Fibroblast of skin of left quadriceps (primary cell): ENCODE results near the gene PHC3.
"Not testable (repeated sequence)": the region's sequence is repeated elsewhere in the genome, so short reads cannot be mapped to it uniquely, and the experiment has no call there.

Source experiments
- DNase-seq, 2 experiments: peaks; one replicate each; pipeline ENCODE4 v3.0.0-alpha.2; 2013; ENCODE audit warnings: low read depth in 2 of 2

PHC3 gene, protein sequence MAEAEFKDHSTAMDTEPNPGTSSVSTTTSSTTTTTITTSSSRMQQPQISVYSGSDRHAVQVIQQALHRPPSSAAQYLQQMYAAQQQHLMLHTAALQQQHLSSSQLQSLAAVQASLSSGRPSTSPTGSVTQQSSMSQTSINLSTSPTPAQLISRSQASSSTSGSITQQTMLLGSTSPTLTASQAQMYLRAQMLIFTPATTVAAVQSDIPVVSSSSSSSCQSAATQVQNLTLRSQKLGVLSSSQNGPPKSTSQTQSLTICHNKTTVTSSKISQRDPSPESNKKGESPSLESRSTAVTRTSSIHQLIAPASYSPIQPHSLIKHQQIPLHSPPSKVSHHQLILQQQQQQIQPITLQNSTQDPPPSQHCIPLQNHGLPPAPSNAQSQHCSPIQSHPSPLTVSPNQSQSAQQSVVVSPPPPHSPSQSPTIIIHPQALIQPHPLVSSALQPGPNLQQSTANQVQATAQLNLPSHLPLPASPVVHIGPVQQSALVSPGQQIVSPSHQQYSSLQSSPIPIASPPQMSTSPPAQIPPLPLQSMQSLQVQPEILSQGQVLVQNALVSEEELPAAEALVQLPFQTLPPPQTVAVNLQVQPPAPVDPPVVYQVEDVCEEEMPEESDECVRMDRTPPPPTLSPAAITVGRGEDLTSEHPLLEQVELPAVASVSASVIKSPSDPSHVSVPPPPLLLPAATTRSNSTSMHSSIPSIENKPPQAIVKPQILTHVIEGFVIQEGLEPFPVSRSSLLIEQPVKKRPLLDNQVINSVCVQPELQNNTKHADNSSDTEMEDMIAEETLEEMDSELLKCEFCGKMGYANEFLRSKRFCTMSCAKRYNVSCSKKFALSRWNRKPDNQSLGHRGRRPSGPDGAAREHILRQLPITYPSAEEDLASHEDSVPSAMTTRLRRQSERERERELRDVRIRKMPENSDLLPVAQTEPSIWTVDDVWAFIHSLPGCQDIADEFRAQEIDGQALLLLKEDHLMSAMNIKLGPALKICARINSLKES

DNA sequence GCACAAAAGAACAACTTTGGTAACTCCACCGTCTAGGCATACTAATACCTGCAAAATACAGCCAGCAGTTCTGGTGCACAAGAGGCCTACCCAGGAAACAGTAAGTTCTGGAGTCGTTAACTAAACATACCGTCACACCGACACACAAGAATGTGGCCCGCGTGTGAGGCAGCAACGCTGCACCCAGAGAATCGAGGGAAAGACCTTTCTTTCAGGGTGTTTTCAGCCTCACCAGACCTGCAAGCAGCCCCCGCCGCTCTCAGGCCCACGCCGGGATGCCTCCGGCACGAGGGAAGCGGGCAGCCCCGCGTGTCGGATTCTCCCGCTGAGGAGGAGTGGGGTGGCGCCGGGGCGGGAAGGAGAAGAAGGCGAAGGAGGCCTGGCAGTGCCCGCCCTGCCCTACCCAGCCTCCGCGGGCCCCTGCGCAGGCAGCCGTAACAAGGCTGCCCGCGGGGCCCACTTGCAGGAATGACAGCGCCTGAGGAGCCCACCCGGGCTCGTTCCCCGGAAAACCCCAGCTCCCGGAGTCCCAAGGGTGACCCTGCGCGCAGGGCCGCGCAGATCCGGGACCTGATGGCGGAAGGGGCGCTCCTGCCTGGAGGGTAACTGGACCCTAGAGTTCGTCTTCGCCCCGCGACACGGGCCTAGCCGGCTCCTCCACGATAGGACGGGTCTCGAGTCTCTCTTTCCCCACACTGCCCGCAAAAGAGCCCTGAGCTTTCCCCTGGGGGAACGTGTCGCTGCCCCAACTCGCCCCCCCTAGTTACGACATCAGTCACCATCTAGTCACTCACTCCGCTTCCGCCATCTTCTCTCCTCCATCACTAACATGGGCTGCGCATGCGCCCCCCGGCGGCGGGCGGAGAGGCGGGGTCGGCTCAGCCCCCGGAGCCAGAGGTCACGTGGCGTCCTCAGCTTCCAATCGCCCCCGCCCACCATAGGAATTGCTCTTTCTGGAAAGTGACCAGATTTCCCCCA is at the start of gene PHC3:
PHC3 (minus strand) TSS at position 826 of the 978 bp plus-strand sequence; CDS start at position 808, 18 bp downstream.
- DNase-seq: peak; percentile 83 to 84

DNA sequence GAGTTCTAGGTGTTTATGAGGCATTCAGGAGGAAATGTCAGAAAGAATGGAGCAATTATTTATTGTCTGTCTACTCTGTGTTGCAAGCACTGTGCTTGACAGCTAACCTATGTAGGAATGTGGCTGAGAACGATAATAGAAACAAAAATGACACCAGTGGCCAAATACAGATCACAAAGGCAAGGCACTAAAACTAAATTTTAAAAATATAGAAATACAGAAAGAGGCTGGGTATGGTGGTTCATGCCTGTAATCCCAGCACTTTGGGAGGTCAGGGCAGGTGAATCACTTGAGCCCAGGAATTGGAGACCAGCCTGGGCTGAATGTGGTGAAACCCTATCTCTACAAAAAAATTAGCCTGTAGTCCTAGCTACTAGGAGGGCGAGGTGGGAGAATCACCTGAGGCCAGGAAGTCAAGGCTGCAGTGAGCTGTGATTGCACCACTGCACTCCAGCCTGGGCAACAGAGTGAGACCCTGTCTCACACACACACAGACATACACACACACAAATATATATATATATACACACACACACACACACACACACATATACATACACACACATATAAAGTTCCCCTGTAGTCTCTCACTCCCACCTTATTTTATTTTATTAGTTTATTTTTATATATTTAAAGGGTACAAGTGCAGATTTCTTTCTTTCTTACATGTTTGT is 46.7 kb upstream of the PHC3 start:
- DNase-seq: no peak

DNA sequence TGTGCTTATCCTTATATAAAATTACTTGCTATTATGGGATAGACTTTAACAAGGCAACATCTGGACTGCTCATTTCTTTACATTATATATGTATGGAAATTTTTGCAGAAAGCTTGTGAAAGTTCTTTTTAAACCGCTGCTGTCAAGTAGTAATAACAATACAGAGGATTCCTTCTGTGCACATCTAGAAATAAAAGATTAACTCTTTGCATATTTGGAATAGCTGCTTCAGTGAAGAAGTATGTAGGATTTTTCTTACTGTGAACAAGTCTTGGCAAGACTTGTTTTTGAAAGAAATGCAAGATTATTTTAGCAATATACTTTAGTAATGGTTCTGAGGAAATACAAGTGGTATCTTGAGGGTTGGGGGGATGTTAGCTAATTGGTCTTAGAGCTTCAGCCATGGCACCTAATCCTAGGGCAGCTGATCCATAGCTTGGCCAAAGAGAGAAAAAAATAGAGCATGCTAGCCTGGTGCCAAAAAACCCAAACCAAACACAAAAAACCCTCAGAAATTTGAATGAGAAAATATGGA is 45.0 kb upstream of the PHC3 start:
- peak; percentile 31 to 33 for DNase-seq

DNA sequence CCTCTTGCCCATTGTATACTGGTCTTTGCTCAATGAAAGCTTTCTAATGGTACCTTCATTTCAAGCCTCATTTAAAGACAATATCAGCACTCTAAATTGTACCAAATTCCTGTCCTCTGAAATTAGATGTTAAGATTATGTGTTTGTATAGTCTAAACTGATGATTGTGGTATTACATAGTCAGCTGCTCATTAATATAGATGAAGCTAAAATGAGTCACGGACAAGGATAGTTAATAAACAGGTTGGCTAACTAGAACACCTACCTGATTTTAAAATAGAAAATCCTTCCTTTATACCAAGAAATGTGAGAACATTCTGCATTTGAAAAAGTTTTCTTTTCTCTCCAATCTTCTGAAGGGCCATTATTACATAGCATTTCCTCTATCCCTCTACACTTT is 43.6 kb upstream of the PHC3 start:
- no peak for DNase-seq

DNA sequence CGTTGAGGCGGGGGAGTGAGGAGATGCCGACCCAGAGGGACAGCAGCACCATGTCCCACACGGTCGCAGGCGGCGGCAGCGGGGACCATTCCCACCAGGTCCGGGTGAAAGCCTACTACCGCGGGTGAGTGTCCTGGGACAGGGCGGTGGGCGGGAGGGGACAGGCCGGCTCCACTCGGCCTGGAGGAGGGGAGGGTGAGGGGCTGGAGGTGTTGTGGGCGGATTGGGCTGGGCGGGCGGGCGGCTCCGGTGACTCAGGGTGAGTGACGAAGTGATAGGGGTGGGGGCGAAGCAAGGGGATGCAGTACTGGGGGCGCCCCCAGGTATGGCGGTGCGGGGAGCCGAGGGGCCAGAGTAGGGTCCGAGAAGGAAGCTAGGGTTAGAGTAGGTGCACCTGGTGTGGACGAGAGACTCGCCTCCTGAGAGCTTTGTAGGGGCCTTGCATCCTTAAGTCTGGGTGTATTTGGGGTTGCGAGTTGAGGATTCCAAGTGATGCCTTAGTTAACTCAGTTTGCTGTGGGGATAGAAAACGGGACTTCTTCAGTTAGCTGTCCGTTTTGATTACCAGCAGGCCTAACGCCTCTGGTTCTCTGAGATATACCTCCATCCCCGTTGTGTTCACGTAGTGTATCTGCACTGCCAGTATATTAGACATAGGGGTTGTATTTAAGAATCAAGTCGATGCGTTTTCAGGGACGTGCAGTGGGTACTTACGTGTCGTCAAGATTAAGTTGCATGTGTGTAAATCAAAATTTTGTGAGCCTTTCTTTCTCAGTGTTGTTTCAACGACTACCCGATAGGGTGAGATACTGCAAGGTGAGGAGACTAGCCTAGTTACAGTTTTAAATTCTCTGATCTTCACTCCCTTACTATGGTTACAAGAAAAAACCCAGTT is 41.4 kb upstream of the PHC3 start:
- DNase-seq: no peak

DNA sequence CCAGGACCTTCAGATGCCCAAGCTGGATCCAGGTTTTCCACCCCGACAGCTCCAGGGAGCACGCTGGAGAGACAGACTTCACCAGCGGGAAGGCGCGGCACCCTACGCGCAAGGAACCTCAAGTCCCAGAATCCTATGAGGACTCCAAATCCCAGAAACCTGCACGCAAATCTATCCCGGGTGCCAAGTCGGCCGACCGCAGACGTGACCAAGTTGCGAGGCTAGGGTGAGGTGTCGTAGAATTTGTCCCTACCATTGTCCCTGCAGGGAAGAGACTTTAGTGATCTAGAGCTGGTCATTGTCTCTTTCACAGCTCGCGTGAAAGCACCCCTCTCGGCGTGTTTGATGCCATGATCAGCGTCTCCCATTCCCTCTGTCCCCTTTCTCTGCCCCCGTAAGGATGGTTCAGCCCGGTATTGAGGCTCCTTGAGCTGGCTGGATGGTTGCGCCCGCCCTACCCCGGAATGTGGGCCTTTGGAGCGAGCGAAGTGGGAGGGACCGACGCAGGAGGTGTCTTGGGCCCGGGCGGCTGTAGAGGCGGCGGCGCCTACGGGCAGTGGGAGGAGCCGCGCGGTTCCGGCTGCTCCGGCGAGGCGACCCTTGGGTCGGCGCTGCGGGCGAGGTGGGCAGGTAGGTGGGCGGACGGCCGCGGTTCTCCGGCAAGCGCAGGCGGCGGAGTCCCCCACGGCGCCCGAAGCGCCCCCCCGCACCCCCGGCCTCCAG is 40.6 kb upstream of the PHC3 start, which contains the start of gene PRKCI:
PRKCI (plus strand) TSS at position 501 of the 723 bp plus-strand sequence. CDS start 246 bp downstream, outside the sequence.
- peak; percentile 97 for DNase-seq

DNA sequence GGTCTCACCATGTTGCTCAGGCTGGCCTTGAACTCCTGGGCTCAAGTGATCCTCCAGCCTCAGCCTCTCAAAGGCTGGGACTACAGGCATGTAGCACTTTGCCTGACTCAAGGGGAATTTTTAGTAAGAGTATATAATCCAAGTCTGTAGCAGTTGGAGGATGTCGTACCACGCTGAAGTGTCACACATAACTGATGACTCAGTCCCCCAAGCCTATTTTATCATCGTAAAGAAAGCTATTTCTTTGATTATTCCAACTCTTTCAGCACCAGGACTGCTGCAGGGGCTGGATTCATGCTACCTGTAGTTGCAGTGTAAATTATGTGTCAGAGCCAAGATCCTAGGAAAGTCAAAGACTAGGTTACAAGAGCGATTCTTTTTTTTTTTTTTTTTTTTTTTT is 39.3 kb upstream of the PHC3 start:
- DNase-seq: no peak

DNA sequence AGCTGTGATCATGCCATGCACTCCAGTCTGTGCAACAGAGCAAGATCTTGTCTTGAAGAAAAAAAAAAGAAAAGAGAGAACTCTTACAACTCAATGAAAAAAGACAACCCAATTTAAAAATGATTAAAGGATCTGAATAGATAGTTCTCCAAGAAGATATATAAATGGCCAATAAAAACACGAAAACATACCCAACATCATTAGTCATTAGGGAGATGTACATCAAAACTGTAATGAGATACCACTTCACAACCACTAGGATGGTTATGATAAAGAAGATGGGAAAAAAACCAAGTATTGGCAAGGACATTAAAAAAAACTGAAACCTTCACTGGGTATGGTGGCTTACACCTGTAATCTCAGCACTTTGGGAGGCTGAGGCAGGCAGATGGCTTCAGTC is 38.3 kb upstream of the PHC3 start:
- no peak for DNase-seq

DNA sequence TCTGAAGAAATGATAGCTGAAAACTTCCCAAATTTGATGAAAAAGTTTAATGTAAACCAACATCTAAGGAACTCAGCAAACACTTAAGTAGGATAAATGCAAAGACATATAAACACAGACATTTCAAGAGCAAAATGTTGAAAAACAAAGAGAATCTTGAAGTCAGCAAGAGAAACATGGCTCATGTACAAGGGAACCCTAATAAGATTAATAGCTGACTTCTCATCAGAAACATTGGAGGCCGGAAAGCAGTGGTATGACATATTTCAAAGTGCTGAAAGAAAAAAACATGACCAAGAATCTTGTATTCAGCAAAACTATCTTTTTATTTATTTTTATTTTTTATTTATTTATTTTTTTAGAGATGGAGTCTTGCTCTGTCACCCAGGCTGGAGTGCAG is 30.1 kb upstream of the PHC3 start:
- no peak for DNase-seq

DNA sequence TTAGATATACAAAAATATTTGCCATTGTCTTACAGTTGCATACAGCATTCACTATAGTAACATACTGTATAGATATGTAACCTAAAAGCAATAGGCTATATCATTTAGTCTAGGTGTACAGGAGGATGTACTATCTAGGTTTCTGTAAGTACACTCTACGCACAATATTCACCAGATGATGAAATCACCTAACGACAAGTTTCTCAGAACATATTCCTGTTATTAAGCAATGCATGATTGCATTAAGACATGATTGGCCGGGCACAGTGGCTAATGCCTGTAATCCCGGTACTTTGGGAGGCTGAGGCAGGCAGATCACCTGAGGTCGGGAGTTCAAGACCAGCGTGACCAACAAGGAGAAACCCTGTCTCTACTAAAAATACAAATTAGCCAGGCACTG is 26.2 kb upstream of the PHC3 start:
- no peak for DNase-seq

DNA sequence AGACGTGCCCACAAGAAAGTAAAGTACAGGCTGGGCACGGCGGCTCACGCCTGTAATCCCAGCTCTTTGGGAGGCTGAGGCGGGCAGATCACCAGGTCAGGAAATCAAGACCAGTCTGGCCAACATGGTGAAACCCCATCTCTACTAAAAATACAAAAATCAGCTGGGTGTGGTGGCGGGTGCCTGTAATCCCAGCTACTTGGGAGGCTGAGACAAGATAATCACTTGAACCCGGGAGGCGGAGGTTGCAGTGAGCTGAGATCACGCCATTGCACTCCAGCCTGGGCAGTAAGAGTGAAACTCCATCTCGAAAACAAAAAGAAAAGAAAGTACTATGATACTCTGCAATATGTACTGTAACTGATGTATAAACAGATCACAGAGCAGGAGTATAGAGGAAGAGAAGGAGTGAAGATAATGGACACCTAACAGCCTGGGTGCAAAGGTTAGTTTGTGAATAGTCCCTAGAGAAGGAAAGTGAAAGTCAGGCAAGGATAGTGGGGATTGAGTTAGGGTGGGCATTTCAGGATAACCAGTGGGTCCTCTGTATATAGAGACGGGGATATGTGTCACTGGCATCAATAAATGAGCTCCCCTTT is 24.7 kb upstream of the PHC3 start:
- not testable (repeated sequence) for DNase-seq

DNA sequence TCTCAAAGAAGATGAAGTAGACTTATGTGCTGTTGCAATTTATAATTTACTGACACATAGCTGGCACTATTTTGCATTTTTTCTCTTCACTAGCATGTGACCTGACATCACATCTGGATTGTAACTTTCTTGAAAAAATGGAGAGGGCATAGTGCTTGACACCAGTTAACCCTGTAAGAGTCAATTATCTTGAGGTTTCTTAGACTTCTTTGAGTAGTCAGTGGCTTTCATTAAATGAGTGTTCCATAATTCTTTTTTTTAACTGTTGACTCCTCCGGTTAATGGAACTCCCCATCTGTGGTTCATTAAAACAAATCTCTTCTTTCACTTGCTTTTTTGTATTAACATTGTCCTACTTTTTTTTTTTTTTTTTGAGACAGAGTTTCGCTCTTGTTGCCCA is 23.8 kb upstream of the PHC3 start:
- DNase-seq: no peak

DNA sequence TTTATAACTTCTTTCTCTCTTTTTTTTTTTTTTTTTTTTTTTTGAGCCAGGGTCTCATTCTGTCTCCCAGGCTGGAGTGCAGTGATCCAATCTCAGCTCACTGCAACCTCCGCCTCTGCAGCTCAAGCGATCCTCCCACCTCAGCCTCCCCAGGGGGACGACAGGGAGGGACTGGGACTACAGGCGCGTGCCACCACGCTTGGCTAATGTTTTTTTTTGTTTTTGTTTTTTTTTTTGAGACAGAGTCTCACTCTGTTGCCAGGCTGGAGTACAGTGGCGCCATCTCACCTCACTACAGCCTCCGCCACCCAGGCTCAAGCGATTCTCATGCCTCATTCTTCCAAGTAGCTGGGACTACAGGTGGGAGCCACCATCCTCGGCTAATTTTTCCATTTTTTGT is 23.0 kb upstream of the PHC3 start:
- no peak for DNase-seq

DNA sequence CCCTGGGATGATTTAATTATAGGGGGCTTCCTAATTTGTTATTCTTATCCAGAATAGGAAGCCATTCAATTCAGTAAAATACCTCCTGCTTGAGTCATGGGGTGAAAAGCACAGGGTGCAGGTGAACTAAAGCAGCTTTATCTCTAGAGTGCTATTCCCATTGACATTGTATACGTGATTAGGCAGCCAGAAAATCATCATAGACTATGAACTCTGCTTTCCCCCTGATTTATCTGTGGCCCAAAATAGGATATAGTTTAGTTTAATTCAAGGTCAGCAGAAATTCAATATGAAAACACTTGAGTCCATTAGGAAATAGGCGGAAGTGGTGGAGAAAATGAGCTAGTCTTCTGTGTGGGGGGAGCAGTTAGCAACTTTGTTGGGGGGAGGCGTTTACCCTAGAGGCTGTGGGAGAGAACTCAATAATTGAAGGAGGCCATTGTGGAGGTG is 22.5 kb upstream of the PHC3 start:
- DNase-seq: no peak

DNA sequence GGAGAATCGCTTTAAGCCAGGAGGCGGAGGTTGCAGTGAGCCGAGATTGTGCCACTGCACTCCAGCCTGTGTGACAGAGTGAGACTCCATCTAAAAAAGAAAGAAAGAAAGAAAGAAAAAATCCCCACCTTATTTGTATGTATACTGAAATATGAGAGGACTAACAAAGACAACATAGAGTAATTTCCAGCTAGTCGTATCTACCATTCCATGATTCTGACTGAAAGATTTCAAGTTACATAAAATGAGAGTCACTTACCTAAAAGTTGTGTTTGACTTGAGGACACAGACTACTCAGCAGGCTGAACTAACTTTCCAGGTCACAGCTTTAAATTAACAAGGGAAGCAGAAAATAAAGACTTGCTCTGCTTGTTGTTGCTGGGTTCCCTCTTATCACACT is 21.9 kb upstream of the PHC3 start:
- no peak for DNase-seq

DNA sequence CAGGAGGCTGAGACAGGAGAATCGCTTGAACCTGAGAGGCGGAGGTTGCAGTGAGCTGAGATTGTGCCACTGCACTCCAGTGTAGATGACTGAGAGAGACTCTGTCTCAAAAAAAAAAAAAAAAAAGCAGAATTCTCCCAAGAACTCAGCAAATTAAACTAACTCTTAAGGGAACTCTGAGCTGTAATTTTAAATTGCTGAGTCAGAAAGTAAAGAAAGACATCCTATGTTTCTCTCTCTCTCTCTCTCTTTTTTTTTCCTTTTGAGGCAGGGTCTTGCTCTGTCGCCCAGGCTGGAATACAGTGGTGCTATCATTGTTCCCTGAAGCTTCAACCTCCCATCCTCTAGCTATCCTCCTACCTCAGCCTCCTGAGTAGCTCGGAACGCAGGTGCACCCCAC is 20.0 kb upstream of the PHC3 start:
- no peak for DNase-seq

DNA sequence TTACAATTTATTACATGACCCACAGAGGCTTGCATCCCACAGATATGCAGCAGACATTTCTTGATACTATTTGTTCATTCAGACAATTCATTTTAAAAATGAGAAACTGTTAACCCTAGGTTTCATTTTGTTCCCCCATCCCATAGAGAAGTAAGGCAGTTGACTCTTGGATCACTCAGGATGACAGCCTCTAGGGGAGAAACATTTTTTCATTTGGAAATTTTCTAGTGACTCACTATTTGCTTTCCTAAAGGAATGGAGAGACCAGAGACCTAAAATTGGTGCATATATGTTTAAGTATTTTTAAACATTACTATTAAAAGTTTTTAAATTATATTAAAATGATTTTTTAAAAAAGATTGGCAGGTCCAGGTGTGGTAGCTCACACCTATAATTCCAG is 19.5 kb upstream of the PHC3 start:
- no peak for DNase-seq

DNA sequence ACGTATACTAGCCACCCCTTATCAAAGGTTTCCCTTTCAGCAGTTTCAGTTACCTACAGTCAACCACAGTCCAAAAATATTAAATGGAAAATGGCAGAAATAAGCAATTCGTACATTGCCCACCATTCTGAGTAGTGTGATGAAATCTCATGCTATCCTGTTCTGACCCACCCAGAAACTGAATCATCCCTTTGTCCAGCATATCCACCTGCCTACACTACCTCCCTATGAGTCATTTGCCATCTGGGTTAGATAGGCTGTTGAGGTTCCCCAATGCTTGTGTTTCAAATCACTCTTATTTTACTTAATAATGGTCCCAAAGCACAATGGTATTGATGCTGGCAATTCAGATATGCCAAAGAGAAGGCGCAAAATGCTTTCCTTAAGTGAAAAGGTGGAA is 15.3 kb upstream of the PHC3 start:
- no peak for DNase-seq
